Liver (tissue), 9 donors: ENCODE data around the gene KRTAP9-9. TPM values are rescaled to one million over a fixed set of nuclear protein-coding genes. Genes with fewer than 3 reads are reported as not detected.
"Not testable (repeated sequence)": the region's sequence is repeated elsewhere in the genome, so short reads cannot be mapped to it uniquely, and the experiment has no call there.

Experiments
- DNase-seq: peaks from one replicate; pipeline ENCODE4 v3.0.0-alpha.2; 2017; ENCODE audit warnings: low spot score
- H3K27ac ChIP-seq, 2 donors: one replicate each; pipeline ENCODE4 v1.7.0; 2013; ENCODE audit warnings: inconsistent platforms in 2 of 2, low read length in 2 of 2, control low read depth in 1 of 2, low read depth in 1 of 2, mild to moderate bottlenecking in 1 of 2
- H3K27me3 ChIP-seq, 4 donors: one replicate each; pipeline versions ENCODE4 v1.6.1 to v1.7.0; 2013; ENCODE audit warnings: low read length in 3 of 4, inconsistent platforms in 1 of 4, mild to moderate bottlenecking in 1 of 4, moderate library complexity in 1 of 4; ENCODE audit not compliant: control insufficient read depth in 4 of 4, insufficient read depth in 4 of 4
- H3K36me3 ChIP-seq, 4 donors: one replicate each; pipeline versions ENCODE4 v1.6.1 to v1.7.0; 2013; ENCODE audit warnings: low read length in 3 of 4, mild to moderate bottlenecking in 3 of 4, low read depth in 1 of 4, moderate library complexity in 1 of 4; ENCODE audit not compliant: control insufficient read depth in 4 of 4, insufficient read depth in 3 of 4
- H3K4me1 ChIP-seq, 4 donors: one replicate each; pipeline versions ENCODE4 v1.6.1 to v1.7.0; 2013; ENCODE audit warnings: low read length in 3 of 4, mild to moderate bottlenecking in 3 of 4, moderate library complexity in 1 of 4; ENCODE audit not compliant: control insufficient read depth in 4 of 4, insufficient read depth in 4 of 4
- H3K4me3 ChIP-seq, 3 donors: one replicate each; pipeline versions ENCODE4 v1.6.1 to v1.7.0; 2013; ENCODE audit warnings: low read length in 3 of 3, control low read depth in 1 of 3, low read depth in 1 of 3, mild to moderate bottlenecking in 1 of 3
- H3K9ac ChIP-seq, 2 donors: one replicate each; pipeline ENCODE4 v1.7.0; 2013; ENCODE audit warnings: low read length in 2 of 2, mild to moderate bottlenecking in 2 of 2, moderate library complexity in 2 of 2, control low read depth in 1 of 2, low read depth in 1 of 2
- H3K9me3 ChIP-seq, 4 donors: one replicate each; pipeline versions ENCODE4 v1.6.1 to v1.7.0; 2013; ENCODE audit warnings: low read length in 3 of 4; ENCODE audit not compliant: control insufficient read depth in 4 of 4
- EGR1 ChIP-seq, 2 donors: IDR thresholded peaks; 2 replicates each; pipeline ENCODE4 v1.6.1; 2016 to 2018; ENCODE audit warnings: antibody characterized with exemption in 2 of 2, low read depth in 2 of 2
- FOXA1 ChIP-seq: IDR thresholded peaks from 2 replicates; pipeline ENCODE4 v1.6.1; 2016; ENCODE audit warnings: antibody characterized with exemption
- HNF4G ChIP-seq: IDR thresholded peaks from 2 replicates; pipeline ENCODE4 v1.6.1; 2016; ENCODE audit warnings: antibody characterized with exemption
- JUND ChIP-seq, 2 donors: IDR thresholded peaks; 2 replicates each; pipeline ENCODE4 v1.6.1; 2016; ENCODE audit warnings: antibody characterized with exemption in 2 of 2
- MAX ChIP-seq: IDR thresholded peaks from 2 replicates; pipeline ENCODE4 v1.6.1; 2016; ENCODE audit warnings: antibody characterized with exemption
- NR2F2 ChIP-seq: IDR thresholded peaks from 2 replicates; pipeline ENCODE4 v1.6.1; 2016; ENCODE audit warnings: antibody characterized with exemption
- RAD21 ChIP-seq, 2 donors: IDR thresholded peaks; 2 replicates each; pipeline ENCODE4 v1.6.1; 2016; ENCODE audit warnings: antibody characterized with exemption in 2 of 2, mild to moderate bottlenecking in 2 of 2
- REST ChIP-seq: IDR thresholded peaks from 2 replicates; pipeline ENCODE4 v1.6.1; 2016; ENCODE audit warnings: antibody characterized with exemption, mild to moderate bottlenecking
- ZBTB33 ChIP-seq: IDR thresholded peaks from 2 replicates; pipeline ENCODE4 v1.6.1; 2016; ENCODE audit warnings: antibody characterized with exemption
- WGBS: extraction: QIAGEN DNeasy Blood & Tissue Kit; methylation state at CpG from one replicate; pipeline ENCODE4 v1.1.7; 2013; 5-methylcytosine and 5-hydroxymethylcytosine counted together
- polyA plus RNA-seq, 2 donors: library from polyadenylated mRNA; stranded (reverse) in 1 of 2; unstranded in 1 of 2; fragments of 200-250 nt in 1 of 2; fragments of >200 nt in 1 of 2; fragmentation: Nextera tagmentation in 1 of 2; extraction: Ambion mirVana in 1 of 2; gene quantifications; one replicate each; pipeline versions ENCODE4 v1.2.1 to v1.2.3, GENCODE V29; 2013 to 2015
- total RNA-seq, 2 donors: library from RNA; depleted of rRNA; stranded (reverse); fragments of >200 nt; gene quantifications; one replicate each; pipeline ENCODE4 v1.2.3, GENCODE V29; 2014
- donor health status: healthy.
- donor health status: healthy.
- donor health status: healthy.
- donor health status: healthy.
- donor health status: healthy.

KRTAP9-9 gene
- total and polyA plus RNA-seq, 4 donors = not detected

- H3K27ac ChIP-seq = no peak overlapping the region
- H3K27me3 ChIP-seq = peaks cover 0 to 2% (median 0%) of the 10 kb centered on the region in 4 donors
- H3K9ac ChIP-seq = no peak overlapping the region
- no peaks in the 10 kb centered on the region for H3K9me3 ChIP-seq
- H3K4me3 ChIP-seq = no peak overlapping the region
- no CpG with 5 or more reads among the region's 1 CpG for WGBS
- no peaks in the 10 kb centered on the region for H3K4me1 ChIP-seq
- TF ChIP-seq REST (no peak), JUND (IDR thresholded peaks at IDR 0.05) (no peak), EGR1 (IDR thresholded peaks at IDR 0.05; ENCODE audit: low read depth in 2 of 2) (no peak)
- no peak for DNase-seq
- H3K36me3 ChIP-seq = no peaks in the 10 kb centered on the region
These were observed 16.7 kb downstream of the KRTAP9-9 start for GRCh38 chr17:41271858-41272257.

GRCh38 chr17:41275648-41276190, 20.5 kb downstream of the KRTAP9-9 start, which contains the start of gene KRTAP9-7:
Gene KRTAP9-7 (plus strand): TSS chr17:41275698. CDS start chr17:41275698, 0 bp downstream.
- H3K4me3 ChIP-seq, DNase-seq, H3K9me3 ChIP-seq, H3K4me1 ChIP-seq, H3K36me3 ChIP-seq, H3K27ac ChIP-seq, H3K27me3 ChIP-seq, H3K9ac ChIP-seq: not testable (repeated sequence)
- WGBS = 74% methylated on average over 3 of the region's 3 CpGs

GRCh38 chr17:41278176-41278955, 23.2 kb downstream of the KRTAP9-9 start:
- peaks cover 0 to 3% (median under 1%) of the 10 kb centered on the region in 4 donors for H3K27me3 ChIP-seq
- peaks cover 0 to 3% (median 0%) of the 10 kb centered on the region in 4 donors for H3K9me3 ChIP-seq
- H3K4me1 ChIP-seq = no peaks in the 10 kb centered on the region
- no peak overlapping the region for H3K4me3 ChIP-seq
- no peak overlapping the region for H3K9ac ChIP-seq
- H3K27ac ChIP-seq = no peak overlapping the region
- TF ChIP-seq ZBTB33 (no peak), EGR1 (IDR thresholded peaks at IDR 0.05; ENCODE audit: low read depth in 2 of 2) (no peak), JUND (IDR thresholded peaks at IDR 0.05) (no peak), HNF4G (no peak), FOXA1 (no peak), RAD21 (IDR thresholded peaks at IDR 0.05) (no peak), MAX (no peak), NR2F2 (no peak)
- no peaks in the 10 kb centered on the region for H3K36me3 ChIP-seq
- DNase-seq = no peak
- WGBS = 86% methylated on average over 3 of the region's 3 CpGs
